ENCODE data around the gene DNMT1. TPM values are rescaled to one million over a fixed set of nuclear protein-coding genes. Genes with fewer than 3 reads are reported as not detected.

DNMT1 gene
- polyA plus RNA-seq, 1 donor from 2014 or later: 58.4 TPM

GRCh38 chr19:10115392-10116084 lies 79.2 kb downstream of the DNMT1 start:
- H3K27ac ChIP-seq (ENCODE audit: low read length): no peak overlapping the region
- H3K36me3 ChIP-seq (ENCODE audit: insufficient read depth, low read length): peaks cover 8% of the 10 kb centered on the region
- H4K20me1 ChIP-seq (ENCODE audit: insufficient read depth): no peaks in the 10 kb centered on the region
- no peaks in the 10 kb centered on the region for H3K27me3 ChIP-seq (ENCODE audit: insufficient read depth, low read depth, low read length)
- no peak overlapping the region for H3K9ac ChIP-seq (ENCODE audit: low read length)
- TF ChIP-seq EZH2 (IDR thresholded peaks at IDR 0.05; ENCODE audit: borderline replicate concordance, insufficient read depth, low read length, poor library complexity, severe bottlenecking): no peak
- TF ChIP-seq CTCF (IDR thresholded peaks at IDR 0.05; ENCODE audit: poor library complexity, severe bottlenecking): no peak
- TF ChIP-seq MXI1 (conservative IDR thresholded peaks at IDR 0.05; ENCODE audit: poor library complexity, severe bottlenecking): no peak
- TF ChIP-seq, protein P1, sequence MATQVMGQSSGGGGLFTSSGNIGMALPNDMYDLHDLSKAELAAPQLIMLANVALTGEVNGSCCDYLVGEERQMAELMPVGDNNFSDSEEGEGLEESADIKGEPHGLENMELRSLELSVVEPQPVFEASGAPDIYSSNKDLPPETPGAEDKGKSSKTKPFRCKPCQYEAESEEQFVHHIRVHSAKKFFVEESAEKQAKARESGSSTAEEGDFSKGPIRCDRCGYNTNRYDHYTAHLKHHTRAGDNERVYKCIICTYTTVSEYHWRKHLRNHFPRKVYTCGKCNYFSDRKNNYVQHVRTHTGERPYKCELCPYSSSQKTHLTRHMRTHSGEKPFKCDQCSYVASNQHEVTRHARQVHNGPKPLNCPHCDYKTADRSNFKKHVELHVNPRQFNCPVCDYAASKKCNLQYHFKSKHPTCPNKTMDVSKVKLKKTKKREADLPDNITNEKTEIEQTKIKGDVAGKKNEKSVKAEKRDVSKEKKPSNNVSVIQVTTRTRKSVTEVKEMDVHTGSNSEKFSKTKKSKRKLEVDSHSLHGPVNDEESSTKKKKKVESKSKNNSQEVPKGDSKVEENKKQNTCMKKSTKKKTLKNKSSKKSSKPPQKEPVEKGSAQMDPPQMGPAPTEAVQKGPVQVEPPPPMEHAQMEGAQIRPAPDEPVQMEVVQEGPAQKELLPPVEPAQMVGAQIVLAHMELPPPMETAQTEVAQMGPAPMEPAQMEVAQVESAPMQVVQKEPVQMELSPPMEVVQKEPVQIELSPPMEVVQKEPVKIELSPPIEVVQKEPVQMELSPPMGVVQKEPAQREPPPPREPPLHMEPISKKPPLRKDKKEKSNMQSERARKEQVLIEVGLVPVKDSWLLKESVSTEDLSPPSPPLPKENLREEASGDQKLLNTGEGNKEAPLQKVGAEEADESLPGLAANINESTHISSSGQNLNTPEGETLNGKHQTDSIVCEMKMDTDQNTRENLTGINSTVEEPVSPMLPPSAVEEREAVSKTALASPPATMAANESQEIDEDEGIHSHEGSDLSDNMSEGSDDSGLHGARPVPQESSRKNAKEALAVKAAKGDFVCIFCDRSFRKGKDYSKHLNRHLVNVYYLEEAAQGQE (IDR thresholded peaks at IDR 0.05; ENCODE audit: borderline replicate concordance): no peak
- no peak for TF ChIP-seq RAD21 (conservative IDR thresholded peaks at IDR 0.05)
- no peak for TF ChIP-seq EP300 (conservative IDR thresholded peaks at IDR 0.05; ENCODE audit: poor library complexity, severe bottlenecking)
- no peak for TF ChIP-seq SMC3 (conservative IDR thresholded peaks at IDR 0.05; ENCODE audit: poor library complexity)
- TF ChIP-seq POLR2AphosphoS5 (IDR thresholded peaks at IDR 0.05): no peak
- TF ChIP-seq TAF1 (IDR thresholded peaks at IDR 0.05; ENCODE audit: low read depth): no peak
- H3K4me3 ChIP-seq (ENCODE audit: low read length): no peak overlapping the region
- no peaks in the 10 kb centered on the region for H3K9me3 ChIP-seq (ENCODE audit: low read length)
- H3F3A ChIP-seq (ENCODE audit: insufficient read depth, low read length, poor library complexity, severe bottlenecking): no peaks in the 10 kb centered on the region
- no peaks in the 10 kb centered on the region for H3K9me2 ChIP-seq (ENCODE audit: insufficient read depth, low read length)
- no peak overlapping the region for H2AFZ ChIP-seq (ENCODE audit: low read depth, low read length)
- no peak overlapping the region for H3K4me2 ChIP-seq (ENCODE audit: low read length)
- peaks cover 8% of the 10 kb centered on the region for H3K79me2 ChIP-seq (replicated peaks; ENCODE audit: insufficient read depth, low read length)

- Histone ChIP-seq H3K4me2 (ENCODE audit: low read length) (no peak overlapping the region), H2AFZ (ENCODE audit: low read depth, low read length) (no peak overlapping the region), H3K27ac (ENCODE audit: low read length) (no peak overlapping the region), H4K20me1 (ENCODE audit: insufficient read depth) (no peaks in the 10 kb centered on the region), H3K27me3 (ENCODE audit: insufficient read depth, low read depth, low read length) (no peaks in the 10 kb centered on the region), H3K9me3 (ENCODE audit: low read length) (no peaks in the 10 kb centered on the region), H3K9ac (ENCODE audit: low read length) (no peak overlapping the region), H3K9me2 (ENCODE audit: insufficient read depth, low read length) (no peaks in the 10 kb centered on the region), H3K36me3 (ENCODE audit: insufficient read depth, low read length) (peaks cover 8% of the 10 kb centered on the region), H3K4me3 (ENCODE audit: low read length) (no peak overlapping the region), H3K79me2 (replicated peaks; ENCODE audit: insufficient read depth, low read length) (peaks cover 8% of the 10 kb centered on the region), H3F3A (ENCODE audit: insufficient read depth, low read length, poor library complexity, severe bottlenecking) (no peaks in the 10 kb centered on the region)
- no peak for TF ChIP-seq POLR2AphosphoS5 (IDR thresholded peaks at IDR 0.05)
- TF ChIP-seq, protein P1 (IDR thresholded peaks at IDR 0.05; ENCODE audit: borderline replicate concordance): no peak
Observed at GRCh38 chr19:10114651-10115391, 79.9 kb downstream of the DNMT1 start.
